ENCODE data around the gene TEAD1.

The TEAD1 gene

DNA sequence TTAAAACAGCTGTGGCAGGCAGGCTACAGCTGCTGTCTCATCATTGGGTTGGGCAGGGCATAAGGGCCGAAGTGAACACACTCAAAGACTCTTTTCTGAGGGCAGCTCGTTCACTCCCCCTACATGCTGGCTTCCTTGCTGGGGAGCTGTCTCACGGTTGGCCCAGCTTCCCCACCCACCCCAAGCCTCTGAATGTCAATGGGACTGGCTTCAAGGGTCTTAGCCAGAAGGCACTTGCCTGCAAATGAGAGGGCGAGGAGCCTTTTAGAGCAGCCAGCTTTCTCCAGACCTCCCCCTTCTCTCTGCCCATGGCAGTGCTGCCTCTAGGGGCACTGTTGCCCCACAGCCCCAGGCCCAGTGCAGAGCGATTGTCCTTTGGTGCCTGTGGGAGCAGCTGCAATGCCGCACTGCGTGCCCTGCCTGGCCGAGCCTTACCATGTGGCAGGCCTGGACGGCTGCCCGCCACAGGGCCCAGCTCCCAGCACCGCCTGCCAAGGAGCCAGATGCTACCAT, 240.2 kb downstream of the TEAD1 start:
- DNase-seq (ENCODE audit: low read depth), result peak; percentile 90
- H3K4me3 ChIP-seq (ENCODE audit: low read length), result no peak overlapping the region; the same call in none of the 2 replicates
- TF ChIP-seq, protein P1, sequence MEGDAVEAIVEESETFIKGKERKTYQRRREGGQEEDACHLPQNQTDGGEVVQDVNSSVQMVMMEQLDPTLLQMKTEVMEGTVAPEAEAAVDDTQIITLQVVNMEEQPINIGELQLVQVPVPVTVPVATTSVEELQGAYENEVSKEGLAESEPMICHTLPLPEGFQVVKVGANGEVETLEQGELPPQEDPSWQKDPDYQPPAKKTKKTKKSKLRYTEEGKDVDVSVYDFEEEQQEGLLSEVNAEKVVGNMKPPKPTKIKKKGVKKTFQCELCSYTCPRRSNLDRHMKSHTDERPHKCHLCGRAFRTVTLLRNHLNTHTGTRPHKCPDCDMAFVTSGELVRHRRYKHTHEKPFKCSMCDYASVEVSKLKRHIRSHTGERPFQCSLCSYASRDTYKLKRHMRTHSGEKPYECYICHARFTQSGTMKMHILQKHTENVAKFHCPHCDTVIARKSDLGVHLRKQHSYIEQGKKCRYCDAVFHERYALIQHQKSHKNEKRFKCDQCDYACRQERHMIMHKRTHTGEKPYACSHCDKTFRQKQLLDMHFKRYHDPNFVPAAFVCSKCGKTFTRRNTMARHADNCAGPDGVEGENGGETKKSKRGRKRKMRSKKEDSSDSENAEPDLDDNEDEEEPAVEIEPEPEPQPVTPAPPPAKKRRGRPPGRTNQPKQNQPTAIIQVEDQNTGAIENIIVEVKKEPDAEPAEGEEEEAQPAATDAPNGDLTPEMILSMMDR (conservative IDR thresholded peaks at IDR 0.05; ENCODE audit: low read length), result peak; percentile 78

GRCh38 chr11:12915093-12915492, 240.9 kb downstream of the TEAD1 start:
- no peak for DNase-seq (ENCODE audit: low read depth)
- peak overlapping the region; percentile 22 for H3K4me3 ChIP-seq (ENCODE audit: low read length)
- TF ChIP-seq, protein P1 (conservative IDR thresholded peaks at IDR 0.05; ENCODE audit: low read length), result no peak

GRCh38 chr11:12917822-12918221, 243.6 kb downstream of the TEAD1 start:
- no peak for DNase-seq (ENCODE audit: low read depth)
- TF ChIP-seq, protein P1 (conservative IDR thresholded peaks at IDR 0.05; ENCODE audit: low read length), result no peak
- H3K4me3 ChIP-seq (ENCODE audit: low read length), result no peak overlapping the region

DNA sequence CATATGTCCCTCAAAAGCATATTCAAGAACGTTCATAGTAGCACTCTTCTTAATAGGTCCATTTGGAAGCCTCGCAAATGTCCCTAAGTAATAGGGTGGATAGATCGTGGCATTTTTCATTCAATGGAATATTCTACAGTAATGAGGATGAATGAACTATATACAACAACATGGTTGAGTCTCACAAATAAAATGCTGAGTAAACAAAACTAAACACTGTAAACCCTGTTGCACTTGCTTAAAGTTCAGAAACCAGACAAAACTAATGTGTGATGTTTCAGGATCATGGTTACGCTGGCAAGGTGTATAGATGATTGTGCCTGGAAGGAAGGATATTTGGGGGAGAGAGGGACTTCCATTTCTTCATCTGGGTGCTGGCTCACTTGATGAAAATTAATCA, 244.4 kb downstream of the TEAD1 start:
- TF ChIP-seq, protein P1 (conservative IDR thresholded peaks at IDR 0.05; ENCODE audit: low read length), result no peak
- H3K4me3 ChIP-seq (ENCODE audit: low read length), result no peak overlapping the region
- no peak for DNase-seq (ENCODE audit: low read depth)

GRCh38 chr11:12922418-12922817, 248.2 kb downstream of the TEAD1 start:
- no peak overlapping the region for H3K4me3 ChIP-seq (ENCODE audit: low read length)
- no peak for DNase-seq (ENCODE audit: low read depth)
- TF ChIP-seq, protein P1 (conservative IDR thresholded peaks at IDR 0.05; ENCODE audit: low read length), result no peak

DNA sequence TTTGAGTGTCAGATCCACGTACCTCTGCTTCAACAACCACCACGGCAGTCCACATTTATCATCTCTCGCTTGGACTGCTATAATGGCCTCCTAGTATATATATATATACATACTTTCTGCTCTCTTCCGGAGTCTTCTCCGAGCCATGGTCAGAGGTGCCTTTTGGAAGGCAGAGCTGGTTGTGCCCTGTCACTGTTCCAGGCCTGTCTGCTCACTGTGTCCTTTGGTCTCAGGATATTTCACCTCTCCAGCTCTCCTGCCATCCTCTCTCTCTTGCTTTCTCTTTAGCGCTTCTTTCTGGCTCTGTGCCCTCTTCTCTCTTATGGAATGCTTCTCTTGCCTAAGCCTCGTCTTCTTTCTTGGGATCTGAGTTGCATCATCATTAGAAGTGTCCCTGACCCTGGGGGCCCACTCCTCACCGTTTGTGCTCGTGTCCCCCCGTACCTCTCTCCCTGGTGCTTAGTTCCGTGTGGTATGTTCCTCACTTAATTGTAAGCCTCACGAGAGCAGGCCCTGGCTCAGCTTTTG, 248.8 kb downstream of the TEAD1 start:
- peak; percentile 31 for DNase-seq (ENCODE audit: low read depth)
- H3K4me3 ChIP-seq (ENCODE audit: low read length), result no peak overlapping the region
- TF ChIP-seq, protein P1 (conservative IDR thresholded peaks at IDR 0.05; ENCODE audit: low read length), result no peak

DNA sequence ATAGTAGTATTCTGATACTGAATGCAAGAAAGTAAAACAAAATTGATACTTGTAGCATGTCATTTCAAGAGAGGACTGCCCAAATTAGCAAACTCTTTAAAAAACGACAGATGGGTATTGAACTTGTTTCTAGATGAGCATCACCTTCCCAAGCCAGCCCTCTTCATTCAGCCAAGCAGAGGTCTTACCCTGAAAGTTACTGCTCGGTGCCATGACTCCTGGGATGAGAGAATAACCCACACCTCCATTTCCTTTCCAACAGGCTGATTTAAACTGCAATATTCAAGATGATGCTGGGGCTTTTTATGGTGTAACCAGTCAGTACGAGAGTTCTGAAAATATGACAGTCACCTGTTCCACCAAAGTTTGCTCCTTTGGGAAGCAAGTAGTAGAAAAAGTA, 250.4 kb downstream of the TEAD1 start:
- TF ChIP-seq, protein P1 (conservative IDR thresholded peaks at IDR 0.05; ENCODE audit: low read length), result no peak
- DNase-seq (ENCODE audit: low read depth), result no peak
- H3K4me3 ChIP-seq (ENCODE audit: low read length), result no peak overlapping the region

Measured in AG10803 (cell line).